H1 (cell line): ENCODE results near the gene HNRNPM.

Source experiments
- GABPA ChIP-seq: IDR thresholded peaks from 2 replicates; pipeline ENCODE4 v1.6.1; 2011; ENCODE audit warnings: mild to moderate bottlenecking, low read length, moderate library complexity, borderline replicate concordance; ENCODE audit not compliant: insufficient read depth
- YY1 ChIP-seq: IDR thresholded peaks from 2 replicates; pipeline ENCODE4 v1.6.1; 2011; ENCODE audit warnings: low read depth, mild to moderate bottlenecking, low read length

DNA sequence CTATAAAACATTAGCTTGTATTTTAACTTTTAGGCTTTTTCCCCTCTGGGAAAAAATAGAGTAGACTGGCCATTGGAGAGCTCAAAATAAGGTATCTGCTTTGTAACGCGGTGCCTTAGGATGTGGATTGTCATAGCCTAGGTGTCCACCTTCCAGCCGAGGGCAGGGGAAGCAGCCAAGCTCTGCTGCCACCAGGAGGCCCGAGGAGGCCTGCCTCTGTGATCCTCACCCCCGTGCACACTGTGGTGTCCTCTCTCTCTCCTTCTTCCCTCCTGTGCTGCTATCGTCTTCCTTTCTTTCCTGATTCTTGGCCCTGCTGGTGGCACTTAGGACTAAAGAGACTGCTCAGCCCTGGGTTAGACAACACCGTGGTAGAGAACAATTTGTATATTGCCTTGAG is 11.3 kb downstream of the HNRNPM start:
- TF ChIP-seq YY1 (no peak), GABPA (no peak)
